ENCODE measurements around the gene C1QL4. TPM values are rescaled to one million over a fixed set of nuclear protein-coding genes. Genes with fewer than 3 reads are reported as not detected.
A peak's percentile ranks its signal among the peaks of the same experiment; 100 is the strongest.

Gene C1QL4
- total and polyA plus RNA-seq, 9 of the 15 experiments (the other 6 are each of a cell fraction or from before 2014, with no cell fraction given), result 0.08 to 2.1 (median 0.31) TPM

GRCh38 chr12:49322708-49323523, 14.1 kb downstream of the C1QL4 start, which contains the start of gene TROAP:
Gene TROAP, plus strand, starts transcription at chr12:49323255. Its CDS starts 354 bp downstream, at chr12:49323609.
- peak; percentile 99 for FAIRE-seq
- CTCF ChIA-PET (ENCODE audit: low intra/inter-chr PET ratio), result no interaction called here
- Histone ChIP-seq H3K9me1 (ENCODE audit: control insufficient read depth, insufficient read depth, low read length) (no peaks in the 10 kb centered on the region), H3K79me2 (ENCODE audit: control insufficient read depth, insufficient read depth, low read length) (peaks cover 22% of the 10 kb centered on the region), H3K9ac (ENCODE audit: insufficient read depth in 1 of 2, low read depth in 2 of 2, low read length in 2 of 2) (peak within 1 kb of the TSS; percentile 96 to 99), H2AFZ (ENCODE audit: low read depth, low read length) (peak within 1 kb of the TSS; percentile 93), H3K4me3 (peak within 1 kb of the TSS; percentile 74), H3K4me1 (replicated peaks in 1 of 2; ENCODE audit: control insufficient read depth in 2 of 2, insufficient read depth in 2 of 2, low read length in 2 of 2) (peaks cover 5 to 16% of the 10 kb centered on the region in 2 experiments; a peak in 3 of 5 replicates), H3K36me3 (ENCODE audit: control insufficient read depth, insufficient read depth, low read length) (peaks cover 38% of the 10 kb centered on the region; the same call in 2 of the 3 replicates), H3K4me2 (ENCODE audit: insufficient read depth, low read length) (peak within 1 kb of the TSS; percentile 99), H4K20me1 (replicated peaks; ENCODE audit: control insufficient read depth, insufficient read depth, low read length) (no peaks in the 10 kb centered on the region), H3K9me3 (replicated peaks; ENCODE audit: control insufficient read depth, insufficient read depth, low read depth, low read length) (no peaks in the 10 kb centered on the region), H3K27ac (ENCODE audit: extremely low read depth, low read depth, low read length) (peak within 1 kb of the TSS; percentile 85), H3K27me3 (ENCODE audit: control insufficient read depth in 2 of 2, insufficient read depth in 2 of 2, low read length in 2 of 2) (no peaks in the 10 kb centered on the region)
- WGBS (ENCODE audit: insufficient coverage, low coverage, missing lambda C conversion rate), result under 1% methylated on average over 62 of the region's 65 CpGs
- POLR2A ChIA-PET, result interaction anchor here (0.6 to 3.1 kb wide), 24 partner anchors 9 to 546 kb away, joined by 3 to 32 read pairs (median 6); partner anchors contain the start of genes C1QL4, DNAJC22, PRPH and TUBA1B
- no TSS peak for BruUV-seq (replicated peaks)
- peak; percentile 99 for DNase-seq (ENCODE audit: extremely low read depth in 1 of 4, low spot score in 3 of 4)
- intact Hi-C loops (cut with micrococcal nuclease) (no loop called here), in situ Hi-C loops (cut with MboI) (no loop called here)
- ATAC-seq, result peak; percentile 98
- TF ChIP-seq PTBP1 (IDR thresholded peaks at IDR 0.05; ENCODE audit: low read depth, low read length), result no peak
- peak; percentile 83 for TF ChIP-seq NFYB (IDR thresholded peaks at IDR 0.05; ENCODE audit: extremely low read depth, insufficient read length)
- 0 out of 2 replicates have a peak, but pooled peaks have one; percentile 10 for TF ChIP-seq TCF7L2 (IDR thresholded peaks at IDR 0.05; ENCODE audit: low read depth, low read length)
- peak; percentile 55 to 94 (median 88) for TF ChIP-seq YY1 (IDR thresholded peaks at IDR 0.05; ENCODE audit: borderline replicate concordance in 1 of 3, control insufficient read depth in 1 of 3, extremely low read depth in 1 of 3, insufficient read depth in 3 of 3, insufficient read length in 1 of 3, insufficient replicate concordance in 2 of 3, low read depth in 1 of 3, low read length in 2 of 3)
- peak; percentile 99 for TF ChIP-seq ZNF384 (IDR thresholded peaks at IDR 0.05; ENCODE audit: low read depth, low read length)
- 0 out of 4 replicates have a peak, but pooled peaks of 1 of the 2 experiments have one; percentile 21 for TF ChIP-seq RCOR1 (IDR thresholded peaks at IDR 0.05; ENCODE audit: borderline replicate concordance in 1 of 2, low read depth in 2 of 2, low read length in 2 of 2)
- TF ChIP-seq, protein P1, sequence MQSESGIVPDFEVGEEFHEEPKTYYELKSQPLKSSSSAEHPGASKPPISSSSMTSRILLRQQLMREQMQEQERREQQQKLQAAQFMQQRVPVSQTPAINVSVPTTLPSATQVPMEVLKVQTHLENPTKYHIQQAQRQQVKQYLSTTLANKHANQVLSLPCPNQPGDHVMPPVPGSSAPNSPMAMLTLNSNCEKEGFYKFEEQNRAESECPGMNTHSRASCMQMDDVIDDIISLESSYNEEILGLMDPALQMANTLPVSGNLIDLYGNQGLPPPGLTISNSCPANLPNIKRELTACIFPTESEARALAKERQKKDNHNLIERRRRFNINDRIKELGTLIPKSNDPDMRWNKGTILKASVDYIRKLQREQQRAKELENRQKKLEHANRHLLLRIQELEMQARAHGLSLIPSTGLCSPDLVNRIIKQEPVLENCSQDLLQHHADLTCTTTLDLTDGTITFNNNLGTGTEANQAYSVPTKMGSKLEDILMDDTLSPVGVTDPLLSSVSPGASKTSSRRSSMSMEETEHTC (IDR thresholded peaks at IDR 0.05), result no peak
- TF ChIP-seq HCFC1 (IDR thresholded peaks at IDR 0.05; ENCODE audit: low read depth, low read length), result peak; percentile 35
- TF ChIP-seq, protein P2, sequence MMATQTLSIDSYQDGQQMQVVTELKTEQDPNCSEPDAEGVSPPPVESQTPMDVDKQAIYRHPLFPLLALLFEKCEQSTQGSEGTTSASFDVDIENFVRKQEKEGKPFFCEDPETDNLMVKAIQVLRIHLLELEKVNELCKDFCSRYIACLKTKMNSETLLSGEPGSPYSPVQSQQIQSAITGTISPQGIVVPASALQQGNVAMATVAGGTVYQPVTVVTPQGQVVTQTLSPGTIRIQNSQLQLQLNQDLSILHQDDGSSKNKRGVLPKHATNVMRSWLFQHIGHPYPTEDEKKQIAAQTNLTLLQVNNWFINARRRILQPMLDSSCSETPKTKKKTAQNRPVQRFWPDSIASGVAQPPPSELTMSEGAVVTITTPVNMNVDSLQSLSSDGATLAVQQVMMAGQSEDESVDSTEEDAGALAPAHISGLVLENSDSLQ (IDR thresholded peaks at IDR 0.05), result peak; percentile 86
- TF ChIP-seq HLTF (IDR thresholded peaks at IDR 0.05), result no peak
- peak; percentile 57 for TF ChIP-seq NFRKB (IDR thresholded peaks at IDR 0.05; ENCODE audit: low read depth)
- peak; percentile 74 for TF ChIP-seq TAF7 (tag; IDR thresholded peaks at IDR 0.05)
- peak; percentile 21; the same call in 1 of the 2 replicates for TF ChIP-seq ZBED1 (IDR thresholded peaks at IDR 0.05)
- TF ChIP-seq GATA2 (CRISPR knock-in tag; IDR thresholded peaks at IDR 0.05), result peak; percentile 41; the same call in 1 of the 2 replicates
- no peak for TF ChIP-seq MECOM (CRISPR knock-in tag; IDR thresholded peaks at IDR 0.05)
- TF ChIP-seq HNRNPLL (IDR thresholded peaks at IDR 0.05; ENCODE audit: low read depth, low read length, poor library complexity, severe bottlenecking), result peak; percentile 35
- no peak for TF ChIP-seq MEF2D (tag; conservative IDR thresholded peaks at IDR 0.05; ENCODE audit: low read depth)
- peak; percentile 64 for TF ChIP-seq SMAD1 (IDR thresholded peaks at IDR 0.05; ENCODE audit: low read depth, low read length, partially characterized antibody)
- TF ChIP-seq, protein P3, sequence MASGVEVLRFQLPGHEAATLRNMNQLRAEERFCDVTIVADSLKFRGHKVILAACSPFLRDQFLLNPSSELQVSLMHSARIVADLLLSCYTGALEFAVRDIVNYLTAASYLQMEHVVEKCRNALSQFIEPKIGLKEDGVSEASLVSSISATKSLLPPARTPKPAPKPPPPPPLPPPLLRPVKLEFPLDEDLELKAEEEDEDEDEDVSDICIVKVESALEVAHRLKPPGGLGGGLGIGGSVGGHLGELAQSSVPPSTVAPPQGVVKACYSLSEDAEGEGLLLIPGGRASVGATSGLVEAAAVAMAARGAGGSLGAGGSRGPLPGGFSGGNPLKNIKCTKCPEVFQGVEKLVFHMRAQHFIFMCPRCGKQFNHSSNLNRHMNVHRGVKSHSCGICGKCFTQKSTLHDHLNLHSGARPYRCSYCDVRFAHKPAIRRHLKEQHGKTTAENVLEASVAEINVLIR (CRISPR knock-in tag; IDR thresholded peaks at IDR 0.05), result peak; percentile 70

Data from K562 (cell line).